K562 (cell line): ENCODE data around the gene MATN1. TPM values are rescaled to one million over a fixed set of nuclear protein-coding genes. Genes with fewer than 3 reads are reported as not detected.

ENCODE experiments used
- ATAC-seq: fragments of 200-7000 bp; cut with Tn5 transposase; 3 replicates; pipeline ENCODE4 v1.9.1; 2020; ENCODE audit warnings: moderate library complexity
- BruUV-seq: library from RNA; stranded (reverse); fragments of 400-500 nt; replicated peaks from 2 replicates; lab custom pipeline; 2021; lab: Mats Ljungman, UMichigan
- CTCF ChIA-PET: fragments of 300-600 bp; formaldehyde crosslinking; extraction: SDS; loops from one replicate; lab custom pipeline; 2021; ENCODE audit warnings: low intra/inter-chr PET ratio; lab: Yijun Ruan, JAX
- POLR2A ChIA-PET: fragments of 300-600, 350-650 bp; sonication (Branson Sonifier 250); formaldehyde crosslinking; extraction: SDS; loops from one replicate; lab custom pipeline; 2021; ENCODE audit warnings: antibody characterized with exemption, inconsistent platforms; lab: Yijun Ruan, JAX
- DNase-seq, 4 experiments: peaks; one replicate each; pipeline versions ENCODE4 v3.0.0 to v3.0.0-alpha.2; 2011 to 2018; ENCODE audit warnings: low spot score in 3 of 4, mixed read lengths in 3 of 4; ENCODE audit errors: extremely low read depth in 1 of 4
- FAIRE-seq: peaks from 2 replicates; lab custom pipeline; 2011; peaks lifted over from hg19 to GRCh38; lab: Jason Lieb, UNC
- H2AFZ ChIP-seq: 2 replicates; pipeline ENCODE4 v1.6.0; 2011; ENCODE audit warnings: low read depth, low read length, control low read depth, inconsistent platforms
- H3K27ac ChIP-seq: fragments of 200-600 bp; 3 replicates; pipeline ENCODE4 v1.8.0; 2011; ENCODE audit warnings: low read depth, mild to moderate bottlenecking, control low read depth, inconsistent platforms, low read length, moderate library complexity, mixed read lengths; ENCODE audit errors: extremely low read depth
- H3K27me3 ChIP-seq, 2 experiments: fragments of 300-600 bp in 1 of 2; 2 replicates in 1 of 2; 3 replicates in 1 of 2; pipeline versions ENCODE4 v1.6.0 to v1.8.0; 2011; ENCODE audit warnings: inconsistent platforms in 2 of 2, low read length in 2 of 2, mild to moderate bottlenecking in 1 of 2, mixed read lengths in 1 of 2, moderate library complexity in 1 of 2; ENCODE audit not compliant: control insufficient read depth in 2 of 2, insufficient read depth in 2 of 2
- H3K36me3 ChIP-seq: fragments of 300-600 bp; 3 replicates; pipeline ENCODE4 v1.8.0; 2011; ENCODE audit warnings: mild to moderate bottlenecking, low read length, inconsistent platforms; ENCODE audit not compliant: control insufficient read depth, insufficient read depth
- H3K4me1 ChIP-seq, 2 experiments: fragments of 200-600 bp in 1 of 2; replicated peaks in 1 of 2; 2 replicates in 1 of 2; 3 replicates in 1 of 2; pipeline versions ENCODE4 v1.5.1 to v1.8.0; 2011; ENCODE audit warnings: inconsistent platforms in 2 of 2, low read length in 2 of 2, mild to moderate bottlenecking in 1 of 2, mixed read lengths in 1 of 2, moderate library complexity in 1 of 2; ENCODE audit not compliant: control insufficient read depth in 2 of 2, insufficient read depth in 2 of 2
- H3K4me2 ChIP-seq: 2 replicates; pipeline ENCODE4 v1.6.1; 2011; ENCODE audit warnings: low read length, control low read depth, inconsistent platforms, mixed read lengths; ENCODE audit not compliant: insufficient read depth
- H3K4me3 ChIP-seq: fragments of 200-600 bp; sonication (generic), shearing (Covaris generic); 2 replicates; pipeline ENCODE4 v1.5.1; 2016; ENCODE audit warnings: control low read depth, inconsistent platforms
- H3K79me2 ChIP-seq: fragments of 200-600 bp; 3 replicates; pipeline ENCODE4 v1.8.0; 2011; ENCODE audit warnings: low read length, inconsistent platforms; ENCODE audit not compliant: control insufficient read depth, insufficient read depth
- H3K9ac ChIP-seq, 2 experiments: 2 replicates each; pipeline versions ENCODE4 v1.6.0 to v1.6.1; 2011; ENCODE audit warnings: low read depth in 2 of 2, low read length in 2 of 2, control low read depth in 1 of 2, inconsistent platforms in 1 of 2, mild to moderate bottlenecking in 1 of 2, mixed read lengths in 1 of 2; ENCODE audit not compliant: insufficient read depth in 1 of 2
- H3K9me1 ChIP-seq: one replicate; pipeline ENCODE4 v1.6.0; 2011; ENCODE audit warnings: inconsistent platforms, mild to moderate bottlenecking, low read length, moderate library complexity; ENCODE audit not compliant: control insufficient read depth, insufficient read depth
- H3K9me3 ChIP-seq: replicated peaks from 2 replicates; pipeline ENCODE4 v1.5.1; 2011; ENCODE audit warnings: low read depth, low read length, inconsistent platforms; ENCODE audit not compliant: control insufficient read depth, insufficient read depth
- H4K20me1 ChIP-seq: replicated peaks from 2 replicates; pipeline ENCODE4 v1.6.1; 2011; ENCODE audit warnings: low read length, inconsistent platforms, mixed read lengths; ENCODE audit not compliant: control insufficient read depth, insufficient read depth
- BCOR ChIP-seq: fragments of 450-650 bp; IDR thresholded peaks from 2 replicates; pipeline ENCODE4 v1.6.1; 2016
- DNMT1 ChIP-seq: fragments of 450-650 bp; IDR thresholded peaks from 2 replicates; pipeline ENCODE4 v1.6.1; 2016; ENCODE audit warnings: antibody characterized with exemption, mild to moderate bottlenecking
- ETS2 ChIP-seq: IDR thresholded peaks from 2 replicates; pipeline ENCODE4 v1.6.1; 2016; ENCODE audit warnings: borderline replicate concordance, missing genetic modification characterization, mild to moderate bottlenecking, moderate library complexity, missing compliant biosample characterization; ENCODE audit not compliant: poor library complexity, severe bottlenecking
- FOXO4 ChIP-seq: fragments of 450-650 bp; formaldehyde crosslinking; IDR thresholded peaks from 2 replicates; pipeline ENCODE4 v1.4.0; 2020; ENCODE audit warnings: mild to moderate bottlenecking, moderate library complexity
- MCM2 ChIP-seq: fragments of 450-650 bp; IDR thresholded peaks from 2 replicates; pipeline ENCODE4 v1.6.1; 2017; ENCODE audit warnings: low read depth, mild to moderate bottlenecking
- POLR2H ChIP-seq: IDR thresholded peaks from 2 replicates; pipeline ENCODE4 v1.6.1; 2016; ENCODE audit warnings: missing genetic modification characterization, low read depth, mild to moderate bottlenecking, control low read depth, missing compliant biosample characterization, moderate library complexity
- SOX6 ChIP-seq: fragments of 450-650 bp; IDR thresholded peaks from 2 replicates; pipeline ENCODE4 v1.6.1; 2014; ENCODE audit warnings: mild to moderate bottlenecking
- SUPT5H ChIP-seq: fragments of 450-650 bp; IDR thresholded peaks from 2 replicates; pipeline ENCODE4 v1.6.1; 2016
- ZFP36 ChIP-seq: fragments of 150-350 bp; IDR thresholded peaks from 2 replicates; pipeline ENCODE4 v1.6.1; 2018; ENCODE audit warnings: low read length, low read depth; ENCODE audit not compliant: partially characterized antibody
- ZNF436 ChIP-seq: fragments of 250-450, 450-650 bp; sonication (Bioruptor Pico); formaldehyde crosslinking; IDR thresholded peaks from 2 replicates; pipeline ENCODE4 v1.7.0; 2020; ENCODE audit warnings: mild to moderate bottlenecking
- ZNF583 ChIP-seq: fragments of 250-450 bp; sonication (Bioruptor Pico); IDR thresholded peaks from 2 replicates; pipeline ENCODE4 v1.4.0; 2020
- ZNF695 ChIP-seq: fragments of 450-650 bp; formaldehyde crosslinking; IDR thresholded peaks from 2 replicates; pipeline ENCODE4 v1.4.0; 2020; ENCODE audit warnings: mild to moderate bottlenecking, moderate library complexity
- ZNF707 ChIP-seq: fragments of 250-450 bp; sonication (Bioruptor Pico); conservative IDR thresholded peaks from 2 replicates; pipeline ENCODE4 v1.8.0; 2022; ENCODE audit warnings: inconsistent platforms, mild to moderate bottlenecking, moderate library complexity
- WGBS: fragments of 100-300 bp; shearing (Covaris generic); methylation state at CpG from one replicate; pipeline ENCODE4 v1.1.6; 2016; ENCODE audit warnings: low coverage, mixed read lengths; ENCODE audit not compliant: insufficient coverage; ENCODE audit errors: missing lambda C conversion rate; 5-methylcytosine and 5-hydroxymethylcytosine counted together
- in situ Hi-C: fragments of 300-500 bp; cut with MboI; formaldehyde crosslinking; loops from 4 replicates; pipeline ENCODE4 v1.15.0; 2018; ENCODE audit warnings: inconsistent platforms, mixed read lengths
- intact Hi-C: fragments of 100-400 bp; cut with micrococcal nuclease; formaldehyde crosslinking; loops from 2 replicates; pipeline ENCODE4 v1.14.2; 2022
- polyA plus RNA-seq, 8 experiments: library from polyadenylated mRNA; depleted of rRNA in 4 of 8; stranded (reverse) in 5 of 8; unstranded in 3 of 8; fragments of >200 nt; fragmentation: Nextera tagmentation in 2 of 8; fragmentation: Illumina TruSeq in 1 of 8; extraction: Ambion mirVana in 2 of 8; extraction: Trizol in 1 of 8; gene quantifications; 2 replicates each; pipeline versions ENCODE4 v1.2.1 to v1.2.3, GENCODE V29; 2011 to 2014; ENCODE audit warnings: inconsistent platforms in 1 of 8, missing spikeins in 1 of 8
- total RNA-seq, 7 experiments: library from RNA; depleted of rRNA in 6 of 7; stranded (reverse); fragments of >200 nt in 6 of 7; fragmentation: Illumina TruSeq in 2 of 7; extraction: Trizol in 2 of 7; gene quantifications; 2 replicates each; pipeline versions ENCODE4 v1.2.1 to v1.2.3, GENCODE V29; 2011 to 2021; ENCODE audit warnings: low replicate concordance in 1 of 7
- TF ChIP-seq, protein P1 (sequence below): fragments of 450-650 bp; conservative IDR thresholded peaks from 2 replicates; pipeline ENCODE4 v1.6.1; 2016; ENCODE audit warnings: missing genetic modification characterization, low read depth, mild to moderate bottlenecking, missing compliant biosample characterization, moderate library complexity
- TF ChIP-seq, protein P2 (sequence below): fragments of 200-800 bp; sonication (Bioruptor generic); IDR thresholded peaks from 2 replicates; pipeline ENCODE4 v1.6.1; 2016; ENCODE audit warnings: missing genetic modification characterization, missing compliant biosample characterization

The MATN1 gene
- total and polyA plus RNA-seq, 9 of the 15 experiments (the other 6 are each of a cell fraction or from before 2014, with no cell fraction given) = 0.10 to 2.3 (median 1.2) TPM

DNA sequence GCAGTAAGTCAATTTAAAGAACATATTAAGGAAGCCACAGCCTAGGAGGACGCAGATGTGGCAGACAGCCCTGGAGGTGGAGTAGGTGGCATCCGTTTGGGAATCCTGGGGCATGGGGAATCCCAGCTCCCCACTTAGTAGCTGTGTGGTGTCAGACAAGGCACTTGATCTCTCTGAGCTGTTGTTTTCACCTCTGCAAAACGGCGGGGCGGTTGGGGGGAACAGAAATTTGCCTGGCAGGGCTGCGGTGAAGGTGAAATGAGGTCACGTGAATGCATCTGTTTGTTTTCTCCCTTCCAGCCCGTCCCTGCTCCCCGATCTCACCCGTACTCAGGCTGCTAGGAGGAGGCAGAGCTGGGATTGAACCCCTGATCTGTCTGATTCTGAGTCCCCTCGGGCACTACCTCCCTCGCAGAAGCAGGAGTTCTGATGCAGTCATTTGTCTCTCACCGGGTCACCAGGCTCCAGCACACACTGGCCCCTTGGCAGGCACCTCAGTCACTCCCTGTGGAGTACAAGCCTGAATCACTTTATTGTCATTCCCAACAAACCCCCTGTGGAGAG lies 36.4 kb upstream of the MATN1 start:
- H3K79me2 ChIP-seq = peaks cover 21% of the 10 kb centered on the region; the same call in 2 of the 3 replicates
- peaks cover 76 to 91% of the 10 kb centered on the region in 2 experiments for H3K4me1 ChIP-seq
- no peaks in the 10 kb centered on the region for H3K9me1 ChIP-seq
- BruUV-seq = no TSS peak
- H3K4me2 ChIP-seq = peak overlapping the region; percentile 62
- no peaks in the 10 kb centered on the region; a peak in 1 of 5 replicates for H3K27me3 ChIP-seq
- H3K36me3 ChIP-seq = no peaks in the 10 kb centered on the region
- no peaks in the 10 kb centered on the region for H3K9me3 ChIP-seq
- ChIA-PET POLR2A (interaction anchor here (0.8 to 4.3 kb wide), 8 partner anchors 15 to 41 kb away, joined by 3 to 23 read pairs (median 6); no protein-coding TSS in a partner anchor), CTCF (no interaction called here)
- FAIRE-seq (no peak), DNase-seq (no peak), ATAC-seq (no peak)
- intact Hi-C loops = loop anchor here (2.0 kb wide), 1 partner anchor 19 kb away; no protein-coding TSS in a partner anchor
- no peaks in the 10 kb centered on the region for H4K20me1 ChIP-seq
- H3K9ac ChIP-seq = peak overlapping the region; percentile 63 to 86
- peak overlapping the region; percentile 78 for H3K27ac ChIP-seq
- in situ Hi-C loops = no loop called here
- peak overlapping the region; percentile 92 for H2AFZ ChIP-seq
- H3K4me3 ChIP-seq = no peak overlapping the region
- 64% methylated on average over 13 of the region's 13 CpGs for WGBS
- no peak for TF ChIP-seq SUPT5H
- TF ChIP-seq ZNF436 (CRISPR knock-in tag) = no peak
- no peak for TF ChIP-seq DNMT1
- TF ChIP-seq ZNF707 (CRISPR knock-in tag) = 0 out of 2 replicates have a peak, but pooled peaks have one; percentile 11
- TF ChIP-seq, protein P1, sequence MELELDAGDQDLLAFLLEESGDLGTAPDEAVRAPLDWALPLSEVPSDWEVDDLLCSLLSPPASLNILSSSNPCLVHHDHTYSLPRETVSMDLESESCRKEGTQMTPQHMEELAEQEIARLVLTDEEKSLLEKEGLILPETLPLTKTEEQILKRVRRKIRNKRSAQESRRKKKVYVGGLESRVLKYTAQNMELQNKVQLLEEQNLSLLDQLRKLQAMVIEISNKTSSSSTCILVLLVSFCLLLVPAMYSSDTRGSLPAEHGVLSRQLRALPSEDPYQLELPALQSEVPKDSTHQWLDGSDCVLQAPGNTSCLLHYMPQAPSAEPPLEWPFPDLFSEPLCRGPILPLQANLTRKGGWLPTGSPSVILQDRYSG (tag) = no peak
- no peak for TF ChIP-seq SOX6
- TF ChIP-seq POLR2H (tag) = no peak
- TF ChIP-seq ZNF583 (CRISPR knock-in tag) = 0 out of 2 replicates have a peak, but pooled peaks have one; percentile 34
- TF ChIP-seq MCM2 = no peak
- peak; percentile 26; the same call in 1 of the 2 replicates for TF ChIP-seq BCOR
- 0 out of 2 replicates have a peak, but pooled peaks have one; percentile 5 for TF ChIP-seq FOXO4 (CRISPR knock-in tag)
- TF ChIP-seq, protein P2, sequence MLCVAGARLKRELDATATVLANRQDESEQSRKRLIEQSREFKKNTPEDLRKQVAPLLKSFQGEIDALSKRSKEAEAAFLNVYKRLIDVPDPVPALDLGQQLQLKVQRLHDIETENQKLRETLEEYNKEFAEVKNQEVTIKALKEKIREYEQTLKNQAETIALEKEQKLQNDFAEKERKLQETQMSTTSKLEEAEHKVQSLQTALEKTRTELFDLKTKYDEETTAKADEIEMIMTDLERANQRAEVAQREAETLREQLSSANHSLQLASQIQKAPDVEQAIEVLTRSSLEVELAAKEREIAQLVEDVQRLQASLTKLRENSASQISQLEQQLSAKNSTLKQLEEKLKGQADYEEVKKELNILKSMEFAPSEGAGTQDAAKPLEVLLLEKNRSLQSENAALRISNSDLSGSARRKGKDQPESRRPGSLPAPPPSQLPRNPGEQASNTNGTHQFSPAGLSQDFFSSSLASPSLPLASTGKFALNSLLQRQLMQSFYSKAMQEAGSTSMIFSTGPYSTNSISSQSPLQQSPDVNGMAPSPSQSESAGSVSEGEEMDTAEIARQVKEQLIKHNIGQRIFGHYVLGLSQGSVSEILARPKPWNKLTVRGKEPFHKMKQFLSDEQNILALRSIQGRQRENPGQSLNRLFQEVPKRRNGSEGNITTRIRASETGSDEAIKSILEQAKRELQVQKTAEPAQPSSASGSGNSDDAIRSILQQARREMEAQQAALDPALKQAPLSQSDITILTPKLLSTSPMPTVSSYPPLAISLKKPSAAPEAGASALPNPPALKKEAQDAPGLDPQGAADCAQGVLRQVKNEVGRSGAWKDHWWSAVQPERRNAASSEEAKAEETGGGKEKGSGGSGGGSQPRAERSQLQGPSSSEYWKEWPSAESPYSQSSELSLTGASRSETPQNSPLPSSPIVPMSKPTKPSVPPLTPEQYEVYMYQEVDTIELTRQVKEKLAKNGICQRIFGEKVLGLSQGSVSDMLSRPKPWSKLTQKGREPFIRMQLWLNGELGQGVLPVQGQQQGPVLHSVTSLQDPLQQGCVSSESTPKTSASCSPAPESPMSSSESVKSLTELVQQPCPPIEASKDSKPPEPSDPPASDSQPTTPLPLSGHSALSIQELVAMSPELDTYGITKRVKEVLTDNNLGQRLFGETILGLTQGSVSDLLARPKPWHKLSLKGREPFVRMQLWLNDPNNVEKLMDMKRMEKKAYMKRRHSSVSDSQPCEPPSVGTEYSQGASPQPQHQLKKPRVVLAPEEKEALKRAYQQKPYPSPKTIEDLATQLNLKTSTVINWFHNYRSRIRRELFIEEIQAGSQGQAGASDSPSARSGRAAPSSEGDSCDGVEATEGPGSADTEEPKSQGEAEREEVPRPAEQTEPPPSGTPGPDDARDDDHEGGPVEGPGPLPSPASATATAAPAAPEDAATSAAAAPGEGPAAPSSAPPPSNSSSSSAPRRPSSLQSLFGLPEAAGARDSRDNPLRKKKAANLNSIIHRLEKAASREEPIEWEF (CRISPR knock-in tag) = 0 out of 2 replicates have a peak, but pooled peaks have one; percentile 33
- no peak for TF ChIP-seq ETS2
- TF ChIP-seq ZNF695 (CRISPR knock-in tag) = no peak
- peak; percentile 52 for TF ChIP-seq ZFP36
